GM12872 (cell line): Measurements from ENCODE around the gene C1orf174.

ENCODE experiments used
- TF ChIP-seq, protein P1 (sequence below): IDR thresholded peaks from 3 replicates; pipeline ENCODE4 v1.5.1; 2011; ENCODE audit warnings: low read depth, mild to moderate bottlenecking, low read length, moderate library complexity; ENCODE audit not compliant: insufficient read depth

C1orf174 gene

DNA sequence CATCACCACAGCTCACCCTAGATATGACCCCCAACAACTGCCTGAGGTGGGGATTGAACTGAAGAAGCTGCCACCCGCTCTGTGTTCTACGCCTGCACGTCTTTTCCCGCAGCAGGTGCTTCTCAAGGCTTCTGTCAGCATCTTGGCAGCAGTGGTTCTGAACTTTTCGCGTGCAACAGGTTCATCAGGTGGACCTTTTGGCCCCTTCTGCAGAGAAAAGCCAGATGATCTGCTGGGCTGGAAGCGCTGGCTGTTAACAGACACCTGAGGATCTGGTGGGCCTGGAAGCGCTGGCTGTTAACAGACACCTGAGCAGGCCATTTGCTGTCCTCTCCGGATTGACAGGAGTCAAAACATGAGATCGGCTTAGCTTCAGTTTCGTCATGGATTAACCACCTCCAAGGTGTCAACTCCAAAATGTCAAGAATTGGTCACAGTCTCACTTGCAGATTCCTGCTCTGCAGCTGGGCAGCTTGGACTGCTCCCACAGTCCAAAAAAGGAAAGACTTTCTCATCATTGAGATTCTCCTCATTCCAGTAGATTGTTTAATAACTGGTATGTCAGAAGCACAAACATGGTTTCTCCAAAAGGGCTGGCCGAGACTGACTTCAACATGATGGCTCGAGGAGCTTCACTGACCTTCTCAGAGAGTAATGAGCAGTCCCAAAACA, 4.7 kb downstream of the C1orf174 start:
- TF ChIP-seq, protein P1, sequence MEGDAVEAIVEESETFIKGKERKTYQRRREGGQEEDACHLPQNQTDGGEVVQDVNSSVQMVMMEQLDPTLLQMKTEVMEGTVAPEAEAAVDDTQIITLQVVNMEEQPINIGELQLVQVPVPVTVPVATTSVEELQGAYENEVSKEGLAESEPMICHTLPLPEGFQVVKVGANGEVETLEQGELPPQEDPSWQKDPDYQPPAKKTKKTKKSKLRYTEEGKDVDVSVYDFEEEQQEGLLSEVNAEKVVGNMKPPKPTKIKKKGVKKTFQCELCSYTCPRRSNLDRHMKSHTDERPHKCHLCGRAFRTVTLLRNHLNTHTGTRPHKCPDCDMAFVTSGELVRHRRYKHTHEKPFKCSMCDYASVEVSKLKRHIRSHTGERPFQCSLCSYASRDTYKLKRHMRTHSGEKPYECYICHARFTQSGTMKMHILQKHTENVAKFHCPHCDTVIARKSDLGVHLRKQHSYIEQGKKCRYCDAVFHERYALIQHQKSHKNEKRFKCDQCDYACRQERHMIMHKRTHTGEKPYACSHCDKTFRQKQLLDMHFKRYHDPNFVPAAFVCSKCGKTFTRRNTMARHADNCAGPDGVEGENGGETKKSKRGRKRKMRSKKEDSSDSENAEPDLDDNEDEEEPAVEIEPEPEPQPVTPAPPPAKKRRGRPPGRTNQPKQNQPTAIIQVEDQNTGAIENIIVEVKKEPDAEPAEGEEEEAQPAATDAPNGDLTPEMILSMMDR: no peak

DNA sequence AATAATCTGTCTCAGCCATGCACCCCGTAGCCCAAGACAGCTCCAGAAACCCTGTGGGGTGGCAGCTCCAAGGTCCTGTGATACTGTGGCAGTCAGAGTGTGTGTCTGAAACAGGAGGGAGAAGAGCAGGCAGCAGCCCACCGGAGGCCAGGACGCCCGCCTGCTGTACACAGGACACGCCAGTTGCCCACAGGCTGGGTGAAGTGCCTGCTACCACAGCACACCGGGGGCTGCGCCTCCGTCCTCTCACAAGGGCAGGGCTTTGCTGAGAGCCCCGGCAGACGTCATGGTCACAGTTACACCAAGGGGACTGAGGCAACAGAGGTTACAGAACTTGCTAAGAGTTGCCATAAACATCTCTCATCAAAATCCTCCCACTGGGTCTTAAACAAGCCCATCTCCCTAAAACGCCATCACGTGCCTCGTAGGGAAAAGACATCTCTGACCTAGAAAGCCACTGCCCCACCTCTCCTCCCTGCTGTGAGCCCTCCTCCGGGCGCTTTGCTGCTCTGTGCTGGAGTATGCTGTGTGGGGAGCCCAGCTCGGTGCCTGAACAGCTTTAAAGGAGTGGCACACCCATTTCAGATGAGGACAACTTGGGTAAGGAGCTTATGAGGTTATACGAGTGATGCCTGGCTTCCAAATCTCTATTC, 5.3 kb downstream of the C1orf174 start:
- TF ChIP-seq, protein P1: no peak

DNA sequence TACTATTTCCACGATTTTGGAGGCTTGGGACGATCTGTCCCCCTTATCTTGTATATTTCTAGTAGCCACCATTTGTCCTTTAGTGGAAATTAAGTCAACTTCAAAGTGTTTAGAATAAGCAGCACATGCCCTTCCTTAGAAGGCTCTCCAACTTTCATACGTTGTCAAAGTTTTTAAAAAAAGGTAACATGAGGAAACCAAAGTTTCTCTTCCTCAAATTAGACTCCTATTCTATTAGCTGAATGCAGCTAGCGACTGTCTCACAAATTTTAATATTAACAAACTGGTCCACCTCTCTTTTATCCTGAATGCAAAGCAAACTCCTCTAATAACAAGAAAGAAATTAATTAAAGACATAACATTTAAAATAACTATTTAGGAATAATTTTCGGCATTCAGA, 6.9 kb downstream of the C1orf174 start:
- TF ChIP-seq, protein P1: no peak

DNA sequence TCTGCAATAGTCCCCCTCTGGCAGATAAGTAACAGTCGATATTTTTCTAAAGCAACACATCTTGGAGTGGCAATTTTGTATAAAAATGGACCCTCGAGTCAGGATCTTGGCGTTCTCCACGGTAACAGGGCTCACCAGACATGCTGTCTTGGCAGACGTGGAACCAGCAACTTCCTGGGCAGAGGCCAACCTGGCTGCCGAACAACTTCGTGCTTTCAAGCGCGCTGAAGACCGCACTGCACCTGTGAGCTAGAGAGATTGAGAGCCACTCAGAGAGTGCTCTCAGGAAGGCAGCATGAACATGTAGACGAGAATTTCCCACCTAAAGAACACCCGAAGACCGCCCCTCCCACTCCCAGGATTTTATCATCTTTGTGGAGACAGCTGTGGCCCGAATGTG, 7.3 kb downstream of the C1orf174 start:
- TF ChIP-seq, protein P1: no peak

DNA sequence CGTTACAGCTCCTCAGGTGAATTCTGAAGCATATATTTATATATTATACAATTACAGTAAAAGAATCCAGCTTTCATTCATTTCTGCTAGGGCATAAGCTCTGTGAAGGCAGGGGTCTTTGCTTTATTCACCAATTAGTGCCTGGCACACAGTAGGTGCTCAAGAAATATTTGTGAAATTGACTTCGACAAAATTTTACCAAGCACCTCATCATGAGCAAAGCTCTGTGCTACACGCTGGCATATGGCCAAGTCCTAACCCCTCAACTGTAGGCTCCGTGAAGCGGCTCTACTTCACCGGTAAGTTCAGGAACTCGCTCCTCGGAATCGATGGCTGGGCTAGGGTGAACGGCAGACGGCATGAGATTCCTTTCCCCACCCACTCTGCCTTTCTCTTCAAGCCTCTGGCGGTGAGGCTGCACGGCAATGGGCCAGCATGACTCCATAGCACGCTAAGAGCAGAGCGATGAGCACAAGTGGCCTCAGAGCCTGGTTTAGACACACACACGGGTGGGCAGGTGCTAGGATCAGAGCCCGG, 8.7 kb downstream of the C1orf174 start:
- TF ChIP-seq, protein P1: no peak

DNA sequence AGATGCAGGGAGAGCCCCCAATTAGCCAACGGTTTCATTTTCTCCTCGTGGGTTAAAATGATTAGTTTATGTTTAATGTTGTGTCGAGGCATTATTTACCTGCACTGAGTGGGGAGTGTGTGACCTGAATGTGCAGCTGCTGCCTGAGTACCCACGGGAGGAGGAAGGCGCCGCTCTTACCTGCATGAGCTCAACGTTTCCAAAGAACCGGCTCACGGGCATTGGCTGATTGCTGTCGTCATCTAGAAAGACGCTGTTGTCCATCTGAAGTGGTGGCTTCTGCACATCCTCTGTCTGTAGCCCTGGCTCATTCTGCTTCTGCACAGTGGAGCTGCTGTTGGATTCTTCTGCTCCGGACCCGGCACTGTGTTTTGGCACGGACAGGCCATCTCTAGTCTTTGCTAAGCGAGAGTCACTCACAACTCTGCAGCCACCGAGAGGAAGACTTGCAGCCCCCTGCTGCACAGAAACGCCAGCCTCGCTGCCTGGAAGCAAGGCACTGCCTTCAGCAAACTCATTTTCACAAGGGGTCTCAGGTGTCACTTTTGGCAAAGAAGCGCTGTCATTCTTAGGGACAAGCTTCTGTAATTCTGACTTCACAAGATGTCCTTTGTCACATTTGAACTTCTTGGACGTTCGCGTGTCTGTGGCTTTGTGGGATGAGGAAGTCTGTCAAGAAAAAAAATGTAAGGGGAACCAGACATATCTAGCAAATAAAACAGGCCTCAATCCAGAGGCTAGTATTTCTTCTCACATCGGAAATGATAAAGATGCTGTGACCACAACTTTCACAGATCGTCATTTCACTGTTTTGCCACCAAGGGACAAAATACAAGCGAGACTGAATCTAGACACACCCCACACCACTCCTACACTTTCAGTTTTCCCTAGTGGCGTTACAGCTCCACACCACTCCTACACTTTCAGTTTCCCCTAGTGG, 9.4 kb downstream of the C1orf174 start:
- TF ChIP-seq, protein P1: no peak

DNA sequence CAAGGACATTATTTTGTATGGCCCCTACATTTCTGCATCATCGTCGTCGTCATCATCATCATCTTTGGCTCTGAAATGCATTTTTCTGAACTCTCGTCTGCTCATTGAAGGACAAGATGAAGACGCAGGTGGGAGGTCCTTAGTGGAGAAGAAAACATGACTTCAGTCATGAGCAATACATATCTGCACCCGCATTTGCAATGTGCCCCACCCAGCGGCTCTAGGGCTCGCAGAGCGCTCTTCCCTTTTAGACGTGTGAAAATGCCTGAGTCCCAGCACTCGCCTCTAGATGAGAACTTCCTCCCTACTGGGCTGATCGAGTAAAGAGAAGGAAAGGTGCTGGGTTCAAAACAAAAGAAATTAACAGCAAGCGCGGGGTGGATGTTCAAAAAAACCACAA, 10.1 kb downstream of the C1orf174 start:
- TF ChIP-seq, protein P1: no peak
